C4-2B (cell line): ENCODE measurements around the gene SZT2.

Experiments
- CTCF ChIP-seq: fragments of 450-650 bp; conservative IDR thresholded peaks from 2 replicates; pipeline ENCODE4 v1.5.1; 2017; ENCODE audit warnings: mild to moderate bottlenecking
- ZFX ChIP-seq: fragments of 450-650 bp; IDR thresholded peaks from 2 replicates; pipeline ENCODE4 v1.6.1; 2017

- no peak for TF ChIP-seq CTCF
- no peak for TF ChIP-seq ZFX
Measured at GRCh38 chr1:43442756-43443155, 53.1 kb downstream of the SZT2 start.
